Sigmoid colon (tissue), 3 donors: ENCODE measurements around the gene UBXN11.

ENCODE experiments used
- CTCF ChIP-seq, 4 experiments: fragments of 450-650 bp in 3 of 4; fragments of 200-600 bp in 1 of 4; IDR thresholded peaks; one replicate each; pipeline ENCODE4 v1.5.1; 2016 to 2019; ENCODE audit warnings: antibody characterized with exemption in 4 of 4, mild to moderate bottlenecking in 3 of 4, moderate library complexity in 2 of 4
- POLR2A ChIP-seq, 2 donors: fragments of 450-650 bp; IDR thresholded peaks; one replicate each; pipeline ENCODE4 v1.6.1; 2016; ENCODE audit warnings: antibody characterized with exemption in 2 of 2, mild to moderate bottlenecking in 2 of 2, moderate library complexity in 2 of 2

DNA sequence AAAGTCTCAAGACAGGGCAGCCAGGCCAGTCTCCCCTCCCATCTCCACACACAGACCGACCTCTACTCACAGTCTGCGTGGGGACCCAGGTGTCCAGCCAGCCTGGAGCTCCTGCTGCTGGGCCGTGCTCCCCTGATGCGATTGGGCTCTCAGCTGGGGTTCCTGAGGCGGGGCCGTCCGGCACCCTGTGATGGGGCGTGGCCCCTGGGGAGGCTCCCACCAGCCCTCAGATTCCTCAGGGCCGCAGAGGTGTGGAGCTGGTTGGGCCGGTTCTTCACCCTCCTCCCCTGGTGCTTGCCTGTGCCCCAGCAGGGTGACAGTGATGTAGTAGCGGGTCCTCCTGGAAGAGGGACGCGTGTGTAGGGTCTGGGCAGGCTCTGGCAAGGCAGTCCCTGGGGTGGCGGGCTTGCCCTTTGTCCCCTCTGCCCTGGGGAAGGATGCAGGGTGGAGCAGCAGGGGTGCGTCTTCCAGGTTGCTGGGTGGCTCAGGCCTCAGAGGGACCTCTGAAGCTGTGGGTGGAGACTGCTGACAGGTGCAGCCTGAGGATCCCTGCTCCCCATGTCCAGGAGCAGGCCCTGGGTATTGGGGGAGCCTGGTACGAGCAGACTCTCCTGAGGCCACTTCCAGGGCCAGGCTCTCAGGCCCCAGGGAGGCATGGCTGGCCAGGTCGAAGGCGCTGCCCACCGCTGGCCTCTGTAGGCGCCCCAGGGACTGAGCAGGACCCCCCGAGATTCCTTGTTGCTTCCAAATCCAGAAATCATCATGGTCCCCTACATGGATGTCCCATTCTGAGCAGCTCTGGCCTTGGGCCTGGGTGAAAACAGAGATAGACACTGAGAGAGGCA is 47.8 kb upstream of the UBXN11 start, which contains the start of gene CRYBG2:
- no peak for TF ChIP-seq POLR2A (IDR thresholded peaks at IDR 0.05)
- no peak for TF ChIP-seq CTCF (IDR thresholded peaks at IDR 0.05)
